Dendritic cell treated with granulocyte-macrophage colony-stimulating factor and Interleukin-4, amounts not matched to agents 40 ng/mL and 50 ng/mL, for 4 days (primary cell): ENCODE measurements around the gene METTL9.
"Not testable (repeated sequence)": the region's sequence is repeated elsewhere in the genome, so short reads cannot be mapped to it uniquely, and the experiment has no call there.

Source experiments
- H3K27ac Mint-ChIP-seq: one replicate; pipeline ENCODE4 v1.8.0; 2022; ENCODE audit warnings: mild to moderate bottlenecking, mixed read lengths
- H3K27me3 Mint-ChIP-seq: one replicate; pipeline ENCODE4 v1.8.0; 2022; ENCODE audit warnings: mild to moderate bottlenecking, mixed read lengths
- H3K36me3 Mint-ChIP-seq: one replicate; pipeline ENCODE4 v1.8.0; 2022; ENCODE audit warnings: low read depth, mixed read lengths
- H3K4me1 Mint-ChIP-seq: one replicate; pipeline ENCODE4 v1.8.0; 2022; ENCODE audit warnings: low read depth, mixed read lengths
- H3K4me3 Mint-ChIP-seq: one replicate; pipeline ENCODE4 v1.8.0; 2022; ENCODE audit warnings: mild to moderate bottlenecking, moderate library complexity, mixed read lengths
- H3K9me3 Mint-ChIP-seq: one replicate; pipeline ENCODE4 v1.8.0; 2022; ENCODE audit warnings: mixed read lengths
- intact Hi-C: fragments of 100-400 bp; cut with micrococcal nuclease; formaldehyde crosslinking; loops from one replicate; pipeline ENCODE4 v1.15.0; 2022

The METTL9 gene

GRCh38 chr16:21565507-21565860, 33.9 kb upstream of the METTL9 start:
- H3K36me3 Mint-ChIP-seq = no peaks in the 10 kb centered on the region

GRCh38 chr16:21565861-21566669, 33.3 kb upstream of the METTL9 start:
- intact Hi-C loops = no loop called here
- H3K4me3 Mint-ChIP-seq = no peak overlapping the region
- H3K36me3 Mint-ChIP-seq = no peaks in the 10 kb centered on the region
- peaks cover 5% of the 10 kb centered on the region for H3K4me1 Mint-ChIP-seq
- no peak overlapping the region for H3K27ac Mint-ChIP-seq
- no peaks in the 10 kb centered on the region for H3K9me3 Mint-ChIP-seq
- H3K27me3 Mint-ChIP-seq = peaks cover 8% of the 10 kb centered on the region

More at GRCh38 chr16:21565507-21565860, 33.9 kb upstream of the METTL9 start:
- Mint-ChIP-seq H3K9me3 (no peaks in the 10 kb centered on the region), H3K4me3 (no peak overlapping the region), H3K27me3 (peaks cover 7% of the 10 kb centered on the region), H3K4me1 (peaks cover 5% of the 10 kb centered on the region), H3K27ac (no peak overlapping the region)
- intact Hi-C loops = no loop called here

GRCh38 chr16:21566891-21567414, 32.4 kb upstream of the METTL9 start:
- Mint-ChIP-seq H3K27me3 (peaks cover 14% of the 10 kb centered on the region), H3K27ac (no peak overlapping the region), H3K36me3 (no peaks in the 10 kb centered on the region), H3K9me3 (no peaks in the 10 kb centered on the region), H3K4me3 (no peak overlapping the region), H3K4me1 (peaks cover 5% of the 10 kb centered on the region)
- intact Hi-C loops = no loop called here

GRCh38 chr16:21567496-21567895, 31.9 kb upstream of the METTL9 start:
- peaks cover 14% of the 10 kb centered on the region for H3K27me3 Mint-ChIP-seq
- H3K9me3 Mint-ChIP-seq, H3K27ac Mint-ChIP-seq, intact Hi-C loops, H3K4me1 Mint-ChIP-seq, H3K4me3 Mint-ChIP-seq, H3K36me3 Mint-ChIP-seq: not testable (repeated sequence)

- Mint-ChIP-seq H3K27me3 (peaks cover 14% of the 10 kb centered on the region), H3K9me3 (no peaks in the 10 kb centered on the region), H3K4me1 (peaks cover 5% of the 10 kb centered on the region), H3K4me3 (no peak overlapping the region), H3K36me3 (no peaks in the 10 kb centered on the region), H3K27ac (no peak overlapping the region)
- intact Hi-C loops = no loop called here
Observed at GRCh38 chr16:21568502-21569189, 30.7 kb upstream of the METTL9 start.

- peaks cover 14% of the 10 kb centered on the region for H3K27me3 Mint-ChIP-seq
- no peak overlapping the region for H3K4me3 Mint-ChIP-seq
Observed at GRCh38 chr16:21570676-21571017, 28.7 kb upstream of the METTL9 start.

GRCh38 chr16:21573506-21573905, 25.9 kb upstream of the METTL9 start:
- H3K4me1 Mint-ChIP-seq, H3K4me3 Mint-ChIP-seq, intact Hi-C loops, H3K9me3 Mint-ChIP-seq, H3K36me3 Mint-ChIP-seq, H3K27ac Mint-ChIP-seq: not testable (repeated sequence)
- H3K27me3 Mint-ChIP-seq = peaks cover 18% of the 10 kb centered on the region

More at GRCh38 chr16:21570676-21571017, 28.7 kb upstream of the METTL9 start:
- Mint-ChIP-seq H3K36me3 (no peaks in the 10 kb centered on the region), H3K27ac (no peak overlapping the region), H3K9me3 (no peaks in the 10 kb centered on the region), H3K4me1 (no peaks in the 10 kb centered on the region)
- intact Hi-C loops = no loop called here

- no peak overlapping the region for H3K4me3 Mint-ChIP-seq
- H3K9me3 Mint-ChIP-seq = no peaks in the 10 kb centered on the region
- no peaks in the 10 kb centered on the region for H3K4me1 Mint-ChIP-seq
- no peak overlapping the region for H3K27ac Mint-ChIP-seq
- H3K27me3 Mint-ChIP-seq = peaks cover 20% of the 10 kb centered on the region
- intact Hi-C loops = no loop called here
- H3K36me3 Mint-ChIP-seq = no peaks in the 10 kb centered on the region
Observed at GRCh38 chr16:21574372-21574771, 25.0 kb upstream of the METTL9 start.

GRCh38 chr16:21576323-21576722, 23.1 kb upstream of the METTL9 start:
- H3K27ac Mint-ChIP-seq, H3K4me1 Mint-ChIP-seq, H3K4me3 Mint-ChIP-seq, H3K36me3 Mint-ChIP-seq, intact Hi-C loops, H3K9me3 Mint-ChIP-seq: not testable (repeated sequence)
- peaks cover 17% of the 10 kb centered on the region for H3K27me3 Mint-ChIP-seq

- H3K27ac Mint-ChIP-seq, H3K9me3 Mint-ChIP-seq, H3K4me1 Mint-ChIP-seq, H3K36me3 Mint-ChIP-seq, H3K4me3 Mint-ChIP-seq, intact Hi-C loops: not testable (repeated sequence)
- H3K27me3 Mint-ChIP-seq = peaks cover 14% of the 10 kb centered on the region
Observed at GRCh38 chr16:21577487-21577886, 21.9 kb upstream of the METTL9 start.

- H3K36me3 Mint-ChIP-seq, H3K4me3 Mint-ChIP-seq, H3K4me1 Mint-ChIP-seq, intact Hi-C loops, H3K27ac Mint-ChIP-seq, H3K9me3 Mint-ChIP-seq: not testable (repeated sequence)
- peaks cover 14% of the 10 kb centered on the region for H3K27me3 Mint-ChIP-seq
Observed at GRCh38 chr16:21578311-21578710, 21.1 kb upstream of the METTL9 start.

GRCh38 chr16:21580131-21580530, 19.2 kb upstream of the METTL9 start:
- not testable (repeated sequence) for H3K4me3 Mint-ChIP-seq

GRCh38 chr16:21580807-21581206, 18.6 kb upstream of the METTL9 start:
- no peaks in the 10 kb centered on the region for H3K36me3 Mint-ChIP-seq
- no peak overlapping the region for H3K27ac Mint-ChIP-seq
- intact Hi-C loops = no loop called here
- H3K9me3 Mint-ChIP-seq = no peaks in the 10 kb centered on the region
- H3K4me1 Mint-ChIP-seq = peaks cover 10% of the 10 kb centered on the region
- H3K4me3 Mint-ChIP-seq = no peak overlapping the region
- peaks cover 14% of the 10 kb centered on the region for H3K27me3 Mint-ChIP-seq

More at GRCh38 chr16:21580131-21580530, 19.2 kb upstream of the METTL9 start:
- H3K36me3 Mint-ChIP-seq, H3K4me1 Mint-ChIP-seq, H3K27ac Mint-ChIP-seq, intact Hi-C loops, H3K9me3 Mint-ChIP-seq: not testable (repeated sequence)
- H3K27me3 Mint-ChIP-seq = peaks cover 14% of the 10 kb centered on the region

GRCh38 chr16:21584817-21585216, 14.6 kb upstream of the METTL9 start:
- Mint-ChIP-seq H3K36me3 (no peaks in the 10 kb centered on the region), H3K27ac (no peak overlapping the region)

More at GRCh38 chr16:21584817-21585216, 14.6 kb upstream of the METTL9 start:
- Mint-ChIP-seq H3K27me3 (peaks cover under 1% of the 10 kb centered on the region), H3K4me1 (peaks cover 30% of the 10 kb centered on the region), H3K9me3 (no peaks in the 10 kb centered on the region), H3K4me3 (no peak overlapping the region)
- intact Hi-C loops = loop anchor here (1.0 kb wide), 2 partner anchors 55 to 123 kb away; no protein-coding TSS in a partner anchor
